BLaER1 (cell line): ENCODE measurements around the gene DEDD.
A peak's percentile ranks its signal among the peaks of the same experiment; 100 is the strongest.

ENCODE experiments used
- H3K27ac ChIP-seq: shearing (Covaris generic); formaldehyde crosslinking; 2 replicates; pipeline ENCODE4 v1.8.1; 2022
- H3K27me3 ChIP-seq: shearing (Covaris generic); formaldehyde crosslinking; 2 replicates; pipeline ENCODE4 v1.8.1; 2022
- H3K36me3 ChIP-seq: shearing (Covaris generic); formaldehyde crosslinking; 2 replicates; pipeline ENCODE4 v1.8.1; 2022
- H3K4me1 ChIP-seq: shearing (Covaris generic); formaldehyde crosslinking; 2 replicates; pipeline ENCODE4 v1.8.1; 2022
- H3K4me2 ChIP-seq: shearing (Covaris generic); formaldehyde crosslinking; 2 replicates; pipeline ENCODE4 v1.8.1; 2022
- H3K4me3 ChIP-seq: shearing (Covaris generic); formaldehyde crosslinking; 2 replicates; pipeline ENCODE4 v1.8.1; 2022
- H3K9ac ChIP-seq: shearing (Covaris generic); formaldehyde crosslinking; 2 replicates; pipeline ENCODE4 v1.8.1; 2022
- H3K9me3 ChIP-seq: shearing (Covaris generic); formaldehyde crosslinking; 2 replicates; pipeline ENCODE4 v1.8.1; 2022
- H4K20me1 ChIP-seq: shearing (Covaris generic); formaldehyde crosslinking; 2 replicates; pipeline ENCODE4 v1.8.1; 2022
- Cebpa-rat ChIP-seq: shearing (Covaris generic); IDR thresholded peaks from 2 replicates; pipeline ENCODE4 v1.8.1; 2022

DEDD gene

GRCh38 chr1:161115132-161115711 lies 17.2 kb downstream of the DEDD start:
- Histone ChIP-seq H3K9ac (no peak overlapping the region), H3K36me3 (peaks cover 44% of the 10 kb centered on the region), H3K4me1 (peaks cover 68% of the 10 kb centered on the region), H3K4me3 (no peak overlapping the region), H3K9me3 (no peaks in the 10 kb centered on the region), H4K20me1 (peaks cover 69% of the 10 kb centered on the region), H3K4me2 (peak overlapping the region; percentile 96), H3K27me3 (no peaks in the 10 kb centered on the region), H3K27ac (no peak overlapping the region)
- no peak for TF ChIP-seq Cebpa-rat

GRCh38 chr1:161114556-161114955 lies 17.9 kb downstream of the DEDD start:
- H3K4me3 ChIP-seq = no peak overlapping the region
- H3K36me3 ChIP-seq = peaks cover 45% of the 10 kb centered on the region

GRCh38 chr1:161113915-161114314 lies 18.6 kb downstream of the DEDD start:
- Histone ChIP-seq H3K4me3 (no peak overlapping the region), H4K20me1 (peaks cover 82% of the 10 kb centered on the region), H3K27me3 (no peaks in the 10 kb centered on the region), H3K36me3 (peaks cover 51% of the 10 kb centered on the region), H3K9ac (no peak overlapping the region), H3K27ac (no peak overlapping the region), H3K4me1 (peaks cover 55% of the 10 kb centered on the region), H3K9me3 (no peaks in the 10 kb centered on the region), H3K4me2 (0 out of 2 replicates have a peak overlapping the region, but pooled peaks have one; percentile 0)
- no peak for TF ChIP-seq Cebpa-rat

More at GRCh38 chr1:161114556-161114955, 17.9 kb downstream of the DEDD start:
- no peaks in the 10 kb centered on the region for H3K9me3 ChIP-seq
- no peak overlapping the region for H3K27ac ChIP-seq
- no peaks in the 10 kb centered on the region for H3K27me3 ChIP-seq
- peak overlapping the region; percentile 96; the same call in 1 of the 2 replicates for H3K4me2 ChIP-seq
- no peak overlapping the region for H3K9ac ChIP-seq
- peaks cover 75% of the 10 kb centered on the region for H4K20me1 ChIP-seq
- no peak for TF ChIP-seq Cebpa-rat
- H3K4me1 ChIP-seq = peaks cover 62% of the 10 kb centered on the region

GRCh38 chr1:161111527-161111926 lies 20.9 kb downstream of the DEDD start:
- Histone ChIP-seq H3K4me1 (peaks cover 43% of the 10 kb centered on the region), H3K4me3 (no peak overlapping the region), H3K36me3 (peaks cover 75% of the 10 kb centered on the region), H3K9me3 (no peaks in the 10 kb centered on the region), H3K4me2 (no peak overlapping the region), H4K20me1 (peaks cover 100% of the 10 kb centered on the region), H3K9ac (no peak overlapping the region), H3K27me3 (no peaks in the 10 kb centered on the region), H3K27ac (no peak overlapping the region)
- no peak for TF ChIP-seq Cebpa-rat

GRCh38 chr1:161111117-161111516 lies 21.4 kb downstream of the DEDD start:
- Histone ChIP-seq H3K4me3 (no peak overlapping the region), H3K27me3 (no peaks in the 10 kb centered on the region), H3K4me1 (peaks cover 39% of the 10 kb centered on the region), H3K27ac (no peak overlapping the region), H3K36me3 (peaks cover 75% of the 10 kb centered on the region), H3K9ac (no peak overlapping the region), H4K20me1 (peaks cover 100% of the 10 kb centered on the region), H3K9me3 (no peaks in the 10 kb centered on the region), H3K4me2 (no peak overlapping the region)
- no peak for TF ChIP-seq Cebpa-rat

GRCh38 chr1:161106431-161106830 lies 26.0 kb downstream of the DEDD start:
- H3K4me2 ChIP-seq = no peak overlapping the region
- no peak overlapping the region for H3K9ac ChIP-seq
- H3K27ac ChIP-seq = no peak overlapping the region
- TF ChIP-seq Cebpa-rat = no peak
- H3K36me3 ChIP-seq = peaks cover 89% of the 10 kb centered on the region
- H3K9me3 ChIP-seq = no peaks in the 10 kb centered on the region
- no peaks in the 10 kb centered on the region for H3K27me3 ChIP-seq
- H3K4me3 ChIP-seq = no peak overlapping the region
- H3K4me1 ChIP-seq = no peaks in the 10 kb centered on the region
- peaks cover 100% of the 10 kb centered on the region for H4K20me1 ChIP-seq

GRCh38 chr1:161100556-161100955 lies 31.9 kb downstream of the DEDD start:
- Histone ChIP-seq H3K36me3 (peaks cover 64% of the 10 kb centered on the region), H3K27me3 (no peaks in the 10 kb centered on the region), H3K4me1 (peaks cover 28% of the 10 kb centered on the region), H4K20me1 (peaks cover 72% of the 10 kb centered on the region), H3K9ac (no peak overlapping the region), H3K9me3 (no peaks in the 10 kb centered on the region), H3K27ac (no peak overlapping the region), H3K4me2 (no peak overlapping the region), H3K4me3 (no peak overlapping the region)
- TF ChIP-seq Cebpa-rat = no peak

GRCh38 chr1:161099090-161099802 lies 33.2 kb downstream of the DEDD start:
- peaks cover 53% of the 10 kb centered on the region for H3K36me3 ChIP-seq
- peaks cover 28% of the 10 kb centered on the region for H3K4me1 ChIP-seq
- H3K27ac ChIP-seq = no peak overlapping the region
- H3K9me3 ChIP-seq = no peaks in the 10 kb centered on the region
- peaks cover 58% of the 10 kb centered on the region for H4K20me1 ChIP-seq
- H3K27me3 ChIP-seq = no peaks in the 10 kb centered on the region
- H3K4me3 ChIP-seq = peak overlapping the region; percentile 70; the same call in 1 of the 2 replicates
- H3K4me2 ChIP-seq = peak overlapping the region; percentile 99
- H3K9ac ChIP-seq = no peak overlapping the region
- no peak for TF ChIP-seq Cebpa-rat

GRCh38 chr1:161098210-161099068 lies 34.0 kb downstream of the DEDD start, which contains the start of gene KLHDC9:
TSS of gene KLHDC9 (plus strand) at chr1:161098361. CDS start at chr1:161098536, 175 bp downstream.
- no peak for TF ChIP-seq Cebpa-rat
- Histone ChIP-seq H3K4me3 (peak within 1 kb of the TSS; percentile 70), H3K27ac (peak within 1 kb of the TSS; percentile 71), H3K4me1 (peaks cover 28% of the 10 kb centered on the region), H3K9me3 (no peaks in the 10 kb centered on the region), H3K4me2 (peak within 1 kb of the TSS; percentile 99), H3K9ac (peak within 1 kb of the TSS; percentile 73), H4K20me1 (peaks cover 50% of the 10 kb centered on the region), H3K27me3 (no peaks in the 10 kb centered on the region), H3K36me3 (peaks cover 46% of the 10 kb centered on the region)
